ENCODE measurements around the gene KIF13A. TPM values are rescaled to one million over a fixed set of nuclear protein-coding genes. Genes with fewer than 3 reads are reported as not detected.

Gene KIF13A
- total and polyA plus RNA-seq, 2 experiments from 2014 or later = 39.1 to 96.9 TPM

GRCh38 chr6:17729223-17730077 is 258.0 kb downstream of the KIF13A start:
- H3K27me3 ChIP-seq = no peaks in the 10 kb centered on the region
- H3K4me1 ChIP-seq (ENCODE audit: low read depth) = no peaks in the 10 kb centered on the region
- no peak overlapping the region for H3K4me3 ChIP-seq
- no peak overlapping the region for H3K27ac ChIP-seq
- no peak for TF ChIP-seq CTCF (IDR thresholded peaks at IDR 0.05; ENCODE audit: low read depth, low read length)
- no peaks in the 10 kb centered on the region for H3K36me3 ChIP-seq
- DNase-seq (ENCODE audit: low read depth in 1 of 2, low spot score in 1 of 2) = no peak
- H3K9me3 ChIP-seq (ENCODE audit: low read depth) = no peaks in the 10 kb centered on the region

GRCh38 chr6:17728551-17729222 is 258.7 kb downstream of the KIF13A start:
- no peaks in the 10 kb centered on the region for H3K4me1 ChIP-seq (ENCODE audit: low read depth)
- no peaks in the 10 kb centered on the region for H3K27me3 ChIP-seq
- DNase-seq (ENCODE audit: low read depth in 1 of 2, low spot score in 1 of 2) = no peak
- H3K36me3 ChIP-seq = no peaks in the 10 kb centered on the region
- TF ChIP-seq CTCF (IDR thresholded peaks at IDR 0.05; ENCODE audit: low read depth, low read length) = no peak
- no peaks in the 10 kb centered on the region for H3K9me3 ChIP-seq (ENCODE audit: low read depth)
- no peak overlapping the region for H3K27ac ChIP-seq
- no peak overlapping the region for H3K4me3 ChIP-seq

GRCh38 chr6:17725083-17725482 is 262.4 kb downstream of the KIF13A start:
- Histone ChIP-seq H3K27me3 (no peaks in the 10 kb centered on the region), H3K4me1 (ENCODE audit: low read depth) (no peaks in the 10 kb centered on the region), H3K27ac (no peak overlapping the region), H3K36me3 (no peaks in the 10 kb centered on the region), H3K4me3 (no peak overlapping the region), H3K9me3 (ENCODE audit: low read depth) (no peaks in the 10 kb centered on the region)
- DNase-seq (ENCODE audit: low read depth in 1 of 2, low spot score in 1 of 2) = peak; percentile 35 to 89
- no peak for TF ChIP-seq CTCF (IDR thresholded peaks at IDR 0.05; ENCODE audit: low read depth, low read length)

- Histone ChIP-seq H3K9me3 (ENCODE audit: low read depth) (no peaks in the 10 kb centered on the region), H3K27me3 (no peaks in the 10 kb centered on the region), H3K27ac (no peak overlapping the region), H3K4me3 (no peak overlapping the region), H3K4me1 (ENCODE audit: low read depth) (no peaks in the 10 kb centered on the region), H3K36me3 (no peaks in the 10 kb centered on the region)
- DNase-seq (ENCODE audit: low read depth in 1 of 2, low spot score in 1 of 2) = no peak
- TF ChIP-seq CTCF (IDR thresholded peaks at IDR 0.05; ENCODE audit: low read depth, low read length) = no peak
Measured at GRCh38 chr6:17724341-17724740, 263.1 kb downstream of the KIF13A start.

GRCh38 chr6:17721671-17722070 is 265.8 kb downstream of the KIF13A start:
- H3K9me3 ChIP-seq (ENCODE audit: low read depth) = no peaks in the 10 kb centered on the region
- H3K27me3 ChIP-seq = no peaks in the 10 kb centered on the region
- no peak overlapping the region for H3K27ac ChIP-seq
- H3K4me1 ChIP-seq (ENCODE audit: low read depth) = no peaks in the 10 kb centered on the region
- H3K36me3 ChIP-seq = no peaks in the 10 kb centered on the region
- no peak for DNase-seq (ENCODE audit: low read depth in 1 of 2, low spot score in 1 of 2)
- H3K4me3 ChIP-seq = no peak overlapping the region
- no peak for TF ChIP-seq CTCF (IDR thresholded peaks at IDR 0.05; ENCODE audit: low read depth, low read length)
